H9 (cell line): ENCODE data around the gene FHOD3. TPM values are rescaled to one million over a fixed set of nuclear protein-coding genes. Genes with fewer than 3 reads are reported as not detected.

ENCODE experiments used
- DNase-seq: peaks from one replicate; pipeline ENCODE4 v3.0.0-alpha.2; 2017
- H2AFZ ChIP-seq: one replicate; pipeline ENCODE4 v1.6.1; 2013; ENCODE audit warnings: mild to moderate bottlenecking, low read length, control low read depth, moderate library complexity
- H2AK5ac ChIP-seq: 2 replicates; pipeline ENCODE4 v1.6.1; 2013; ENCODE audit warnings: low read length, control low read depth, mixed read lengths; ENCODE audit not compliant: insufficient read length
- H2BK120ac ChIP-seq: one replicate; pipeline ENCODE4 v1.6.1; 2013; ENCODE audit warnings: low read depth, mild to moderate bottlenecking, low read length, control low read depth, inconsistent platforms; ENCODE audit not compliant: poor library complexity, severe bottlenecking
- H2BK12ac ChIP-seq: 2 replicates; pipeline ENCODE4 v1.6.1; 2013; ENCODE audit warnings: low read length, control low read depth, mixed read lengths, low read depth; ENCODE audit not compliant: insufficient read length
- H2BK15ac ChIP-seq: 2 replicates; pipeline ENCODE4 v1.6.1; 2013; ENCODE audit warnings: low read depth, low read length, control low read depth
- H2BK20ac ChIP-seq: one replicate; pipeline ENCODE4 v1.6.1; 2013; ENCODE audit warnings: low read depth, mild to moderate bottlenecking, low read length, control low read depth, inconsistent platforms; ENCODE audit not compliant: poor library complexity, severe bottlenecking
- H2BK5ac ChIP-seq: 2 replicates; pipeline ENCODE4 v1.6.1; 2013; ENCODE audit warnings: low read length, control low read depth, mixed read lengths; ENCODE audit not compliant: insufficient read length
- H3K14ac ChIP-seq: 2 replicates; pipeline ENCODE4 v1.6.1; 2013; ENCODE audit warnings: low read length, control low read depth; ENCODE audit not compliant: insufficient read depth
- H3K18ac ChIP-seq: 2 replicates; pipeline ENCODE4 v1.6.1; 2013; ENCODE audit warnings: low read depth, mild to moderate bottlenecking, mixed read lengths, low read length, control low read depth; ENCODE audit not compliant: insufficient read length
- H3K23ac ChIP-seq: 2 replicates; pipeline ENCODE4 v1.6.1; 2013; ENCODE audit warnings: low read length, control low read depth, mixed read lengths, low read depth; ENCODE audit not compliant: insufficient read length
- H3K23me2 ChIP-seq: 2 replicates; pipeline ENCODE4 v1.6.1; 2013; ENCODE audit warnings: low read depth, mild to moderate bottlenecking, mixed read lengths, low read length, control low read depth; ENCODE audit not compliant: insufficient read length, poor library complexity, severe bottlenecking
- H3K27ac ChIP-seq: 2 replicates; pipeline ENCODE4 v1.5.1; 2013; ENCODE audit warnings: low read length, control low read depth, mixed read lengths, low read depth; ENCODE audit not compliant: insufficient read length
- H3K27me3 ChIP-seq: 2 replicates; pipeline ENCODE4 v1.6.1; 2013; ENCODE audit warnings: low read length, control low read depth, inconsistent platforms; ENCODE audit not compliant: insufficient read depth
- H3K4ac ChIP-seq: 2 replicates; pipeline ENCODE4 v1.6.1; 2013; ENCODE audit warnings: low read depth, mild to moderate bottlenecking, control low read depth, inconsistent platforms, low read length, moderate library complexity
- H3K4me1 ChIP-seq: 2 replicates; pipeline ENCODE4 v1.6.1; 2013; ENCODE audit warnings: low read length, control low read depth, inconsistent platforms; ENCODE audit not compliant: insufficient read depth
- H3K4me2 ChIP-seq: 2 replicates; pipeline ENCODE4 v1.6.1; 2013; ENCODE audit warnings: low read length, control low read depth, mixed read lengths; ENCODE audit not compliant: insufficient read length, insufficient read depth
- H3K56ac ChIP-seq: 2 replicates; pipeline ENCODE4 v1.6.1; 2013; ENCODE audit warnings: low read depth, mild to moderate bottlenecking, mixed read lengths, low read length, control low read depth; ENCODE audit not compliant: insufficient read length
- H3K79me1 ChIP-seq: 2 replicates; pipeline ENCODE4 v1.6.1; 2013; ENCODE audit warnings: low read depth, mild to moderate bottlenecking, moderate library complexity, low read length, control low read depth, inconsistent platforms; ENCODE audit not compliant: insufficient read depth, poor library complexity, severe bottlenecking
- H3K79me2 ChIP-seq: 2 replicates; pipeline ENCODE4 v1.6.1; 2013; ENCODE audit warnings: low read length, control low read depth, inconsistent platforms; ENCODE audit not compliant: insufficient read depth
- H3K9ac ChIP-seq: 2 replicates; pipeline ENCODE4 v1.6.1; 2013; ENCODE audit warnings: low read length, control low read depth, mixed read lengths; ENCODE audit not compliant: insufficient read length; ENCODE audit errors: extremely low read depth
- H3K9me3 ChIP-seq: one replicate; pipeline ENCODE4 v1.6.1; 2013; ENCODE audit warnings: low read depth, low read length, inconsistent platforms; ENCODE audit not compliant: control insufficient read depth
- H3T11ph ChIP-seq: one replicate; pipeline ENCODE4 v1.6.1; 2013; ENCODE audit warnings: mild to moderate bottlenecking, low read length, control low read depth, inconsistent platforms
- H4K20me1 ChIP-seq: one replicate; pipeline ENCODE4 v1.6.1; 2013; ENCODE audit not compliant: control insufficient read depth, insufficient read length, insufficient read depth
- H4K5ac ChIP-seq: 2 replicates; pipeline ENCODE4 v1.6.1; 2013; ENCODE audit warnings: low read depth, mild to moderate bottlenecking, mixed read lengths, low read length, control low read depth; ENCODE audit not compliant: insufficient read length
- H4K8ac ChIP-seq: replicated peaks from 2 replicates; pipeline ENCODE4 v1.6.1; 2013; ENCODE audit warnings: low read length, control low read depth, mixed read lengths, low read depth; ENCODE audit not compliant: insufficient read length
- H4K91ac ChIP-seq: 2 replicates; pipeline ENCODE4 v1.6.1; 2013; ENCODE audit warnings: low read depth, mild to moderate bottlenecking, moderate library complexity, mixed read lengths, low read length, control low read depth; ENCODE audit not compliant: insufficient read length
- H3K27ac Mint-ChIP-seq, 3 experiments: 2 replicates in 2 of 3; 3 replicates in 1 of 3; pipeline ENCODE4 v1.8.0; 2020 to 2021; ENCODE audit warnings: mixed read lengths in 3 of 3, mild to moderate bottlenecking in 1 of 3, moderate library complexity in 1 of 3
- H3K27me3 Mint-ChIP-seq: 2 replicates; pipeline ENCODE4 v1.8.0; 2021; ENCODE audit warnings: low read depth, mild to moderate bottlenecking, moderate library complexity, mixed read lengths
- H3K36me3 Mint-ChIP-seq, 3 experiments: 2 replicates in 2 of 3; 3 replicates in 1 of 3; pipeline ENCODE4 v1.8.0; 2020 to 2021; ENCODE audit warnings: low read depth in 3 of 3, mixed read lengths in 3 of 3; ENCODE audit not compliant: insufficient read depth in 1 of 3
- H3K4me1 Mint-ChIP-seq, 2 experiments: 2 replicates each; pipeline ENCODE4 v1.8.0; 2020; ENCODE audit warnings: mixed read lengths in 2 of 2
- H3K4me3 Mint-ChIP-seq, 2 experiments: 2 replicates in 1 of 2; 3 replicates in 1 of 2; pipeline ENCODE4 v1.8.0; 2020 to 2021; ENCODE audit warnings: mild to moderate bottlenecking in 2 of 2, mixed read lengths in 2 of 2, moderate library complexity in 1 of 2
- H3K9me3 Mint-ChIP-seq, 2 experiments: 2 replicates in 1 of 2; 3 replicates in 1 of 2; pipeline ENCODE4 v1.8.0; 2020; ENCODE audit warnings: mild to moderate bottlenecking in 2 of 2, mixed read lengths in 2 of 2, moderate library complexity in 1 of 2
- WGBS: extraction: QIAGEN DNeasy Blood & Tissue Kit; methylation state at CpG from one replicate; pipeline ENCODE4 v1.1.7; 2013; ENCODE audit warnings: missing lambda C conversion rate, low lambda C conversion rate, mixed read lengths; ENCODE audit not compliant: insufficient read length; ENCODE audit errors: extremely low coverage; 5-methylcytosine and 5-hydroxymethylcytosine counted together
- total RNA-seq: library from RNA; stranded (reverse); gene quantifications from 2 replicates; pipeline ENCODE4 v1.2.1, GENCODE V29; 2021
- TF ChIP-seq, protein P1 (sequence below): fragments of 200-600 bp; sonication (generic); conservative IDR thresholded peaks from 3 replicates; pipeline ENCODE4 v1.8.0; 2021; ENCODE audit warnings: antibody characterized with exemption, mild to moderate bottlenecking

Gene FHOD3
- total RNA-seq, 1 experiment from 2014 or later = 8.0 TPM

DNA sequence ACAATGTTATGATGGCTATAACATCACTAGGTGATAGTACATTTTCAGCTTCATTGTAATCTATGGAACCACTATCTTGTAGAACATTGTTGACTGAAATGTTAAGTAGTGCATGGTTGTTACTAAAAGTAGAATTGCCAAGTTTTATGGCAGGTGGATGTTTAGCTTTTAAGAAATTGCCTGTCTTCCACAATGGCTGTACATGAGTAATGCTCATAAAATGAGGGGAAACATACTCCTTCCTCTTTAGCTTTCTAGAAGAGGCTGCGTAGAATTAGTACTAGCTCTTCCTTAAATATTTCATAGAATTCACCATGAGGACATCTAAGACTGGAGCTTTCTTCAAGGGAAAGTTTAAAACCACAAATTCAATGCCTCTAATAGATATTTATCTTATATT, 370.3 kb downstream of the FHOD3 start:
- Histone ChIP-seq H3K79me1 (no peaks in the 10 kb centered on the region), H4K8ac (no peak overlapping the region), H2AFZ (no peak overlapping the region), H3K9ac (no peak overlapping the region), H2BK15ac (no peak overlapping the region), H2BK12ac (no peak overlapping the region), H3K18ac (no peak overlapping the region), H3K14ac (no peak overlapping the region), H3K4me1 (no peaks in the 10 kb centered on the region), H2BK20ac (no peak overlapping the region), H3K27ac (no peak overlapping the region), H3K79me2 (no peaks in the 10 kb centered on the region), H3K9me3 (no peaks in the 10 kb centered on the region), H2BK5ac (no peak overlapping the region), H4K5ac (no peak overlapping the region), H3K56ac (no peak overlapping the region), H3K27me3 (no peaks in the 10 kb centered on the region), H4K20me1 (no peaks in the 10 kb centered on the region), H3K4ac (no peak overlapping the region), H3K23me2 (no peaks in the 10 kb centered on the region), H3K23ac (no peak overlapping the region), H3K4me2 (no peak overlapping the region), H2BK120ac (no peak overlapping the region), H4K91ac (no peak overlapping the region), H3T11ph (no peak overlapping the region), H2AK5ac (no peak overlapping the region)
- Mint-ChIP-seq H3K27me3 (no peaks in the 10 kb centered on the region), H3K4me3 (no peak overlapping the region), H3K9me3 (no peaks in the 10 kb centered on the region), H3K27ac (no peak overlapping the region), H3K36me3 (no peaks in the 10 kb centered on the region), H3K4me1 (peaks cover 1 to 6% of the 10 kb centered on the region in 2 experiments)
- DNase-seq = no peak
- TF ChIP-seq, protein P1, sequence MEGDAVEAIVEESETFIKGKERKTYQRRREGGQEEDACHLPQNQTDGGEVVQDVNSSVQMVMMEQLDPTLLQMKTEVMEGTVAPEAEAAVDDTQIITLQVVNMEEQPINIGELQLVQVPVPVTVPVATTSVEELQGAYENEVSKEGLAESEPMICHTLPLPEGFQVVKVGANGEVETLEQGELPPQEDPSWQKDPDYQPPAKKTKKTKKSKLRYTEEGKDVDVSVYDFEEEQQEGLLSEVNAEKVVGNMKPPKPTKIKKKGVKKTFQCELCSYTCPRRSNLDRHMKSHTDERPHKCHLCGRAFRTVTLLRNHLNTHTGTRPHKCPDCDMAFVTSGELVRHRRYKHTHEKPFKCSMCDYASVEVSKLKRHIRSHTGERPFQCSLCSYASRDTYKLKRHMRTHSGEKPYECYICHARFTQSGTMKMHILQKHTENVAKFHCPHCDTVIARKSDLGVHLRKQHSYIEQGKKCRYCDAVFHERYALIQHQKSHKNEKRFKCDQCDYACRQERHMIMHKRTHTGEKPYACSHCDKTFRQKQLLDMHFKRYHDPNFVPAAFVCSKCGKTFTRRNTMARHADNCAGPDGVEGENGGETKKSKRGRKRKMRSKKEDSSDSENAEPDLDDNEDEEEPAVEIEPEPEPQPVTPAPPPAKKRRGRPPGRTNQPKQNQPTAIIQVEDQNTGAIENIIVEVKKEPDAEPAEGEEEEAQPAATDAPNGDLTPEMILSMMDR = no peak
- no CpG with 5 or more reads among the region's 1 CpG for WGBS
